DOHH2 (cell line): Measurements from ENCODE around the gene CHSY1.

Source experiments
- CTCF ChIP-seq: fragments of 200-600 bp; sonication (generic); IDR thresholded peaks from one replicate; pipeline ENCODE4 v1.5.1; 2014; ENCODE audit warnings: antibody characterized with exemption, mild to moderate bottlenecking, low read depth, low read length; ENCODE audit not compliant: poor library complexity, severe bottlenecking
- EZH2phosphoT487 ChIP-seq: fragments of 200-600 bp; sonication (generic); IDR thresholded peaks from 2 replicates; pipeline ENCODE4 v1.6.1; 2017; ENCODE audit warnings: borderline replicate concordance, mild to moderate bottlenecking, antibody characterized with exemption, low read length, moderate library complexity, mixed read lengths

- TF ChIP-seq CTCF: no peak
- TF ChIP-seq EZH2phosphoT487: no peak
Measured at GRCh38 chr15:101135532-101136166, 116.2 kb downstream of the CHSY1 start.
